A549 (cell line): Measurements from ENCODE around the gene TIMM50. TPM values are rescaled to one million over a fixed set of nuclear protein-coding genes. Genes with fewer than 3 reads are reported as not detected.
"Not testable (repeated sequence)": the region's sequence is repeated elsewhere in the genome, so short reads cannot be mapped to it uniquely, and the experiment has no call there.

Source experiments
- ATAC-seq, 2 experiments: fragments of 200-7000 bp in 1 of 2; fragments of >200 bp in 1 of 2; cut with Nextera tagmentation in 1 of 2; cut with Tn5 transposase in 1 of 2; 3 replicates each; pipeline versions ENCODE4 v1.8.0 to v1.9.1; 2018 to 2020; ENCODE audit warnings: mild to moderate bottlenecking in 1 of 2, moderate library complexity in 1 of 2
- CTCF ChIA-PET: fragments of 300-600 bp; sonication (Branson Sonifier 250); formaldehyde crosslinking; extraction: SDS; loops from one replicate; lab custom pipeline; 2021; ENCODE audit warnings: antibody characterized with exemption, inconsistent platforms; lab: Yijun Ruan, JAX
- POLR2A ChIA-PET: fragments of 350-600 bp; formaldehyde crosslinking; extraction: SDS; loops from one replicate; lab custom pipeline; 2021; ENCODE audit warnings: antibody characterized with exemption, inconsistent platforms; lab: Yijun Ruan, JAX
- DNase-seq, 2 experiments: peaks; one replicate each; pipeline versions ENCODE4 v3.0.0 to v3.0.0-alpha.2; 2011 to 2016; ENCODE audit warnings: low read depth in 1 of 2, low spot score in 1 of 2
- FAIRE-seq: peaks from 2 replicates; lab custom pipeline; 2011; peaks lifted over from hg19 to GRCh38; lab: Jason Lieb, UNC
- H3K27ac ChIP-seq, 2 experiments: fragments of >200 bp; sonication (Bioruptor Twin); formaldehyde crosslinking; 3 replicates each; pipeline ENCODE4 v1.5.1; 2016 to 2017
- H3K4me1 ChIP-seq: fragments of >200 bp; sonication (Bioruptor Twin); formaldehyde crosslinking; 3 replicates; pipeline ENCODE4 v1.6.1; 2016
- H3K4me2 ChIP-seq: fragments of >200 bp; sonication (Bioruptor Twin); formaldehyde crosslinking; 3 replicates; pipeline ENCODE4 v1.6.1; 2016
- H3K4me3 ChIP-seq: fragments of >200 bp; sonication (Bioruptor Twin); formaldehyde crosslinking; 3 replicates; pipeline ENCODE4 v1.5.1; 2016
- H3K9me3 ChIP-seq: fragments of >200 bp; sonication (Bioruptor Twin); formaldehyde crosslinking; 3 replicates; pipeline ENCODE4 v1.6.1; 2016
- ATOH8 ChIP-seq: fragments of 250-450 bp; sonication (Bioruptor Pico); IDR thresholded peaks from 2 replicates; pipeline ENCODE4 v1.5.0; 2020; ENCODE audit warnings: low read depth, mild to moderate bottlenecking, moderate library complexity
- BCL3 ChIP-seq: fragments of >200 bp; sonication (Bioruptor Twin); formaldehyde crosslinking; IDR thresholded peaks from 3 replicates; pipeline ENCODE4 v1.6.1; 2016
- CEBPB ChIP-seq, 2 experiments: fragments of >200 bp in 1 of 2; sonication (Bioruptor Twin) in 1 of 2; formaldehyde crosslinking in 1 of 2; IDR thresholded peaks; 2 replicates each; pipeline ENCODE4 v1.6.1; 2012 to 2016
- CTCF ChIP-seq: fragments of >200 bp; sonication (Bioruptor Twin); formaldehyde crosslinking; IDR thresholded peaks from 3 replicates; pipeline ENCODE4 v1.5.1; 2016
- E2F6 ChIP-seq: IDR thresholded peaks from 2 replicates; pipeline ENCODE4 v1.6.1; 2012; ENCODE audit warnings: low read depth, borderline replicate concordance
- EHF ChIP-seq: fragments of 250-450 bp; sonication (Bioruptor Pico); IDR thresholded peaks from 2 replicates; pipeline ENCODE4 v1.5.0; 2020; ENCODE audit warnings: mild to moderate bottlenecking
- EHMT2 ChIP-seq: fragments of 200-600 bp; sonication (generic); IDR thresholded peaks from 2 replicates; pipeline ENCODE4 v1.6.1; 2016; ENCODE audit warnings: antibody characterized with exemption, low read depth, mild to moderate bottlenecking, moderate library complexity
- ELK1 ChIP-seq: fragments of 150-350 bp; IDR thresholded peaks from 2 replicates; pipeline ENCODE4 v1.6.1; 2014; ENCODE audit warnings: low read depth, mild to moderate bottlenecking, low read length
- GATA3 ChIP-seq: IDR thresholded peaks from 2 replicates; pipeline ENCODE4 v1.6.1; 2012; ENCODE audit warnings: borderline replicate concordance
- HDAC2 ChIP-seq: fragments of 200-600 bp; sonication (generic); IDR thresholded peaks from 2 replicates; pipeline ENCODE4 v1.6.1; 2016
- HES2 ChIP-seq: fragments of >200 bp; sonication (Bioruptor Twin); formaldehyde crosslinking; IDR thresholded peaks from 2 replicates; pipeline ENCODE4 v1.6.1; 2016
- HMGXB4 ChIP-seq: fragments of 250-450 bp; sonication (Bioruptor Pico); IDR thresholded peaks from 2 replicates; pipeline ENCODE4 v1.5.0; 2021; ENCODE audit warnings: mild to moderate bottlenecking, moderate library complexity, borderline replicate concordance
- HOXB5 ChIP-seq: fragments of 250-450 bp; sonication (Bioruptor Pico); IDR thresholded peaks from 2 replicates; pipeline ENCODE4 v1.5.0; 2020; ENCODE audit warnings: mild to moderate bottlenecking, moderate library complexity
- JUN ChIP-seq, 2 experiments: fragments of >200 bp; sonication (Bioruptor Twin); formaldehyde crosslinking; IDR thresholded peaks; 2 replicates in 1 of 2; 3 replicates in 1 of 2; pipeline ENCODE4 v1.6.1; 2016 to 2017
- MAFK ChIP-seq: fragments of 450-650 bp; IDR thresholded peaks from 2 replicates; pipeline ENCODE4 v1.6.1; 2014; ENCODE audit not compliant: partially characterized antibody
- MYC ChIP-seq: IDR thresholded peaks from 2 replicates; pipeline ENCODE4 v1.6.1; 2012; ENCODE audit warnings: mild to moderate bottlenecking, inconsistent platforms, low read length, improper control_type of control experiment, borderline replicate concordance
- NPAS2 ChIP-seq: fragments of 250-450 bp; sonication (Bioruptor Pico); IDR thresholded peaks from 2 replicates; pipeline ENCODE4 v1.8.0; 2022; ENCODE audit warnings: mild to moderate bottlenecking, moderate library complexity, borderline replicate concordance
- NR3C1 ChIP-seq: fragments of >200 bp; sonication (Bioruptor Twin); formaldehyde crosslinking; IDR thresholded peaks from 3 replicates; pipeline ENCODE4 v1.6.1; 2017
- PHF8 ChIP-seq: fragments of 200-600 bp; sonication (generic); IDR thresholded peaks from 2 replicates; pipeline ENCODE4 v1.6.1; 2016; ENCODE audit warnings: low read depth, mild to moderate bottlenecking, antibody characterized with exemption, moderate library complexity, borderline replicate concordance
- POLR2A ChIP-seq: IDR thresholded peaks from 2 replicates; pipeline ENCODE4 v1.6.1; 2012; ENCODE audit warnings: mild to moderate bottlenecking, low read length
- RAD21 ChIP-seq, 2 experiments: fragments of >200 bp in 1 of 2; sonication (Bioruptor Twin) in 1 of 2; formaldehyde crosslinking in 1 of 2; IDR thresholded peaks in 1 of 2; conservative IDR thresholded peaks in 1 of 2; 2 replicates in 1 of 2; 3 replicates in 1 of 2; pipeline ENCODE4 v1.6.1; 2012 to 2018; ENCODE audit warnings: inconsistent platforms in 1 of 2
- RARB ChIP-seq: fragments of 250-450 bp; sonication (Bioruptor Pico); IDR thresholded peaks from 2 replicates; pipeline ENCODE4 v1.8.0; 2021; ENCODE audit warnings: mild to moderate bottlenecking, moderate library complexity
- RCOR1 ChIP-seq: fragments of 150-350 bp; IDR thresholded peaks from 2 replicates; pipeline ENCODE4 v1.6.1; 2014; ENCODE audit warnings: antibody characterized with exemption, low read length, low read depth
- RFX5 ChIP-seq: fragments of 450-650 bp; IDR thresholded peaks from 2 replicates; pipeline ENCODE4 v1.7.1; 2014; ENCODE audit warnings: antibody characterized with exemption, mild to moderate bottlenecking, moderate library complexity
- TP53 ChIP-seq: fragments of 250-450 bp; sonication (Bioruptor Pico); IDR thresholded peaks from 2 replicates; pipeline ENCODE4 v1.5.0; 2021; ENCODE audit warnings: mild to moderate bottlenecking, moderate library complexity
- WGBS: methylation state at CpG from one replicate; pipeline ENCODE4 v1.1.6; 2017; ENCODE audit errors: missing lambda C conversion rate; 5-methylcytosine and 5-hydroxymethylcytosine counted together
- polyA plus RNA-seq, 4 experiments: library from polyadenylated mRNA; depleted of rRNA in 3 of 4; stranded (reverse); fragments of >200 nt; fragmentation: RNase III in 1 of 4; extraction: RNeasy Plus Mini Kit Qiagen cat#74134 plus additional on column Dnase treatment in 1 of 4; gene quantifications; 2 replicates in 3 of 4; 3 replicates in 1 of 4; pipeline ENCODE4 v1.2.3, GENCODE V29; 2011 to 2017

TIMM50 gene
- polyA plus RNA-seq, 2 of the 4 experiments (the other 2 are of a cell fraction): 204 to 234 TPM

- Histone ChIP-seq H3K9me3 (no peaks in the 10 kb centered on the region), H3K4me3 (no peak overlapping the region), H3K4me1 (peaks cover 5% of the 10 kb centered on the region; the same call in 2 of the 3 replicates), H3K4me2 (no peak overlapping the region), H3K27ac (no peak overlapping the region)
- FAIRE-seq (no peak), DNase-seq (no peak), ATAC-seq (no peak)
- WGBS: 94% methylated on average over 2 of the region's 2 CpGs
- ChIA-PET CTCF (interaction anchor here (0.6 to 21.9 kb wide), 20 partner anchors 10 to 1229 kb away, joined by 3 to 305 read pairs (median 16); partner anchors contain the start of genes DLL3, EID2, EID2B and PLEKHG2), POLR2A (interaction anchor here (0.6 to 1.5 kb wide), 3 partner anchors 40 to 582 kb away, joined by 3 to 4 read pairs (median 3); partner anchors contain the start of gene RPS16)
- TF ChIP-seq EHMT2: no peak
- no peak for TF ChIP-seq CEBPB (IDR thresholded peaks at IDR 0.05)
- TF ChIP-seq HMGXB4 (CRISPR knock-in tag): no peak
- TF ChIP-seq BCL3: no peak
- TF ChIP-seq GATA3: no peak
- TF ChIP-seq RCOR1: no peak
- TF ChIP-seq NPAS2: no peak
- TF ChIP-seq ATOH8 (CRISPR knock-in tag): no peak
- TF ChIP-seq MAFK: no peak
- no peak for TF ChIP-seq TP53 (CRISPR knock-in tag)
- TF ChIP-seq NR3C1: no peak
- TF ChIP-seq POLR2A: no peak
Measured at GRCh38 chr19:39475748-39476147, 4.9 kb upstream of the TIMM50 start.

GRCh38 chr19:39479319-39479801, 1.3 kb upstream of the TIMM50 start:
- ATAC-seq: not testable (repeated sequence)

GRCh38 chr19:39479916-39480315, 722 bp upstream of the TIMM50 start:
- POLR2A ChIA-PET: interaction anchor here (0.5 to 1.2 kb wide), 24 partner anchors 10 to 905 kb away, joined by 3 to 30 read pairs (median 4); partner anchors contain the start of genes DLL3, DYRK1B, EID2B and MED29
- 74% methylated on average over 10 of the region's 10 CpGs for WGBS
- H3K4me3 ChIP-seq: peak overlapping the region; percentile 70
- no peak for TF ChIP-seq RCOR1
- no peak for TF ChIP-seq HDAC2
- TF ChIP-seq E2F6: no peak
- no peak for TF ChIP-seq HOXB5 (CRISPR knock-in tag)
- no peak for TF ChIP-seq RAD21 (conservative IDR thresholded peaks at IDR 0.05 in 1 of 2, IDR thresholded peaks at IDR 0.05 in 1 of 2)
- no peak for TF ChIP-seq PHF8
- TF ChIP-seq MYC: no peak
- no peak for TF ChIP-seq POLR2A
- no peak for TF ChIP-seq HES2
- TF ChIP-seq JUN (IDR thresholded peaks at IDR 0.05): no peak
- TF ChIP-seq ELK1: no peak
- TF ChIP-seq EHF (CRISPR knock-in tag): no peak
- no peak for TF ChIP-seq RARB (CRISPR knock-in tag)
- TF ChIP-seq CTCF: no peak
- TF ChIP-seq RFX5: no peak

More at GRCh38 chr19:39479319-39479801, 1.3 kb upstream of the TIMM50 start:
- not testable (repeated sequence) for H3K4me2 ChIP-seq, H3K27ac ChIP-seq, H3K9me3 ChIP-seq, H3K4me3 ChIP-seq, DNase-seq
- CTCF ChIA-PET: interaction anchor here (8.4 to 16.6 kb wide), 2 partner anchors 17 to 39 kb away, joined by 73 to 305 read pairs; partner anchors contain the start of gene DLL3
- 85% methylated on average over 11 of the region's 11 CpGs for WGBS
- peak; percentile 28 for FAIRE-seq
- POLR2A ChIA-PET: interaction anchor here (1.0 kb wide), 1 partner anchor 11 kb away, joined by 6 read pairs; no protein-coding TSS in a partner anchor
- peaks cover 15% of the 10 kb centered on the region for H3K4me1 ChIP-seq

More at GRCh38 chr19:39479916-39480315, 722 bp upstream of the TIMM50 start:
- Histone ChIP-seq H3K4me1 (peaks cover 15% of the 10 kb centered on the region), H3K4me2 (peak overlapping the region; percentile 85), H3K27ac (peak overlapping the region; percentile 86 to 92), H3K9me3 (no peaks in the 10 kb centered on the region)
- DNase-seq: no peak
- CTCF ChIA-PET: interaction anchor here (0.8 to 8.8 kb wide), 8 partner anchors 10 to 68 kb away, joined by 3 to 108 read pairs (median 7); partner anchors contain the start of genes DLL3, EID2B and PLEKHG2
- no peak for FAIRE-seq
- ATAC-seq: no peak
